Measurements from ENCODE around the gene TM4SF20. TPM values are rescaled to one million over a fixed set of nuclear protein-coding genes. Genes with fewer than 3 reads are reported as not detected.

The TM4SF20 gene
- total and polyA plus RNA-seq, 4 donors, result 0.09 TPM; not detected in 3

DNA sequence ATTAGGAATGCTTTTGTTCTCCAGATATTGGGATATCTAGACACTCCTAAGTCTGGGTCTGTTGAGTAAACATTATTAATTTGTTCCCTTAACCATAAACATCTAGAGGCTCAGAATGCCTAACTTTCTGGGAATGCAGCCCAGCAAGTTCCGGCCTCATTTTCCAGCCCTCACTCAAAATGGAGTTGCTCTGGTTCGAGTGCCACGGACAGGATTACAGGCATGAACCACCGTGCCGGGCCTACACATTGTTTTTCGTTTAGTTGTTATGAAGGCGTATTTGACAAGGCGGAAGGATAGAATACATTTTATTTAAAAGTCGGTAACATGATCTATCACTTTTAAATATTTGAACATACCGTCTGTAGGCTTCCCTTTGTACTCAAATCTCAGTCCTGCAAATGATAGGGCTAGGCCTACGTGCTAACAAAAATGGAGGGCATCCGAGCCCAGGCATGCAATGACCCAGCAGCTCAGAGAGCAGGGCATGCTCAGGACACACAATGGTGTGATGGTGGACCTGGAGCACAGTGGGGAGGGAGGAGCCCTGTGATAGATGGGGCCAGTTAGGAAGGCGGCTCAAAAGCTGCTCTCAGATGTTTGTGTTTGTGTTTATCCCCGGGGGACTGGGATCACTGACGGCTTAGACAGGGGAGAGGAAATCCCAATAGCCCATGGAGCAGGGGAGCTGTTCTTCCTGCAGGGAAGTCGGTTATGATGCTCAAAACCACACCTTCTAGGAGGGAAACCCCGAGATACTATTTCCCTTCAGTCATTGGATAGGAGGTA is 11.6 kb upstream of the TM4SF20 start:
- no peaks in the 10 kb centered on the region for H3K4me1 ChIP-seq (ENCODE audit: control insufficient read depth in 5 of 5, insufficient read depth in 5 of 5, low read length in 5 of 5)
- DNase-seq (no peak), ATAC-seq (ENCODE audit: insufficient read depth, low FRiP score) (no peak)
- TF ChIP-seq, protein P1, sequence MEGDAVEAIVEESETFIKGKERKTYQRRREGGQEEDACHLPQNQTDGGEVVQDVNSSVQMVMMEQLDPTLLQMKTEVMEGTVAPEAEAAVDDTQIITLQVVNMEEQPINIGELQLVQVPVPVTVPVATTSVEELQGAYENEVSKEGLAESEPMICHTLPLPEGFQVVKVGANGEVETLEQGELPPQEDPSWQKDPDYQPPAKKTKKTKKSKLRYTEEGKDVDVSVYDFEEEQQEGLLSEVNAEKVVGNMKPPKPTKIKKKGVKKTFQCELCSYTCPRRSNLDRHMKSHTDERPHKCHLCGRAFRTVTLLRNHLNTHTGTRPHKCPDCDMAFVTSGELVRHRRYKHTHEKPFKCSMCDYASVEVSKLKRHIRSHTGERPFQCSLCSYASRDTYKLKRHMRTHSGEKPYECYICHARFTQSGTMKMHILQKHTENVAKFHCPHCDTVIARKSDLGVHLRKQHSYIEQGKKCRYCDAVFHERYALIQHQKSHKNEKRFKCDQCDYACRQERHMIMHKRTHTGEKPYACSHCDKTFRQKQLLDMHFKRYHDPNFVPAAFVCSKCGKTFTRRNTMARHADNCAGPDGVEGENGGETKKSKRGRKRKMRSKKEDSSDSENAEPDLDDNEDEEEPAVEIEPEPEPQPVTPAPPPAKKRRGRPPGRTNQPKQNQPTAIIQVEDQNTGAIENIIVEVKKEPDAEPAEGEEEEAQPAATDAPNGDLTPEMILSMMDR (IDR thresholded peaks at IDR 0.05; ENCODE audit: control extremely low read depth, extremely low read depth), result no peak
- H3K9me3 ChIP-seq (ENCODE audit: control insufficient read depth in 4 of 4, insufficient read depth in 3 of 4, low read length in 3 of 4), result no peaks in the 10 kb centered on the region
- 86 to 88% methylated on average over 17 of the region's 17 CpGs for WGBS, 2 donors
- H3K27me3 ChIP-seq (ENCODE audit: control insufficient read depth in 3 of 3, insufficient read depth in 3 of 3, low read length in 2 of 3), result no peaks in the 10 kb centered on the region
- no peak overlapping the region for H3K27ac ChIP-seq (ENCODE audit: low read depth in 1 of 2, low read length in 1 of 2)
- no peak overlapping the region for H3K9ac ChIP-seq (ENCODE audit: insufficient read depth in 1 of 2, low read length in 2 of 2)
- H3K36me3 ChIP-seq (ENCODE audit: control insufficient read depth in 4 of 4, insufficient read depth in 4 of 4, low read length in 4 of 4), result no peaks in the 10 kb centered on the region
- no peak overlapping the region for H3K4me3 ChIP-seq

DNA sequence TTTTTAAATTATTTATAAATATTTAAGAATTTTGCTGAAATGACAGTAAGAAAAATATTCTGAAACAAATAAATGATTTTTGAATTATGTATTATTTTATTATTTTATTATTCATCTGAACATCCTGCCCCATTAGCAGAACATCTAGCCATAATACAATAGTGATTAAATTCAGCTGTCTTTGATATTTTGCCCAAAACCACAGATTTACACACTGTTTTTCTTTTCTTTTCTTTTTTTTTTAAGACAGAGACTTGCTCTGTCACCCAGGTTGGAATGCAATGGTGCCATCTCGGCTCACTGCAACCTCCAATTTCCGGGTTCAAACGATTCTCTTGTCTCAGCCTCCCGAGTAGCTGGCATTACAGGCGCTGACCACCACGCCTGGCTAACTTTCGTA is 10.6 kb upstream of the TM4SF20 start:
- no peak overlapping the region for H3K9ac ChIP-seq (ENCODE audit: insufficient read depth in 1 of 2, low read length in 2 of 2)
- no peak overlapping the region for H3K4me3 ChIP-seq
- DNase-seq (no peak), ATAC-seq (ENCODE audit: insufficient read depth, low FRiP score) (no peak)
- no peaks in the 10 kb centered on the region for H3K27me3 ChIP-seq (ENCODE audit: control insufficient read depth in 3 of 3, insufficient read depth in 3 of 3, low read length in 2 of 3)
- no peak overlapping the region for H3K27ac ChIP-seq (ENCODE audit: low read depth in 1 of 2, low read length in 1 of 2)
- no peaks in the 10 kb centered on the region for H3K9me3 ChIP-seq (ENCODE audit: control insufficient read depth in 4 of 4, insufficient read depth in 3 of 4, low read length in 3 of 4)
- no peaks in the 10 kb centered on the region for H3K4me1 ChIP-seq (ENCODE audit: control insufficient read depth in 5 of 5, insufficient read depth in 5 of 5, low read length in 5 of 5)
- WGBS, 2 donors, result 96 to 97% methylated on average over 7 of the region's 7 CpGs
- no peaks in the 10 kb centered on the region for H3K36me3 ChIP-seq (ENCODE audit: control insufficient read depth in 4 of 4, insufficient read depth in 4 of 4, low read length in 4 of 4)
- TF ChIP-seq, protein P1 (IDR thresholded peaks at IDR 0.05; ENCODE audit: control extremely low read depth, extremely low read depth), result no peak

DNA sequence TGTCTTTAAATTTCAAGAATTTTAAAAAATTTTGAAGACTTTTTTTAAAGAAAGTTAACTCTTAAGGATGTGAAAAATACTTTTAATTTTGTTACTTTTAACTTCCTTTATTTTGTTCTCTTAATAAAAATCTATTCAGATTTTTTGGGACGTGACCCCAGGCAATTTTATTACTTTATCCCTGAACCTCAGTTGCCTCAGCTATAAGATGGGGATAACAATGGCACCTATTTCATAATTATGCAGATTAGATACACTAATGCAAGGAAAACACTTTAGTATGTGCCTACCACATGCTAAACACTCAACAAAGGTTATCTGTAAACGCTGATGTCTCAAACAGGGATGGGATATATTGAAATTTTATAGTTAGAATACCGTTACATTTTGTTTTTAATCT is 10.1 kb upstream of the TM4SF20 start:
- no peak overlapping the region for H3K9ac ChIP-seq (ENCODE audit: insufficient read depth in 1 of 2, low read length in 2 of 2)
- DNase-seq (no peak), ATAC-seq (ENCODE audit: insufficient read depth, low FRiP score) (no peak)
- H3K27ac ChIP-seq (ENCODE audit: low read depth in 1 of 2, low read length in 1 of 2), result no peak overlapping the region
- H3K4me1 ChIP-seq (ENCODE audit: control insufficient read depth in 5 of 5, insufficient read depth in 5 of 5, low read length in 5 of 5), result no peaks in the 10 kb centered on the region
- H3K9me3 ChIP-seq (ENCODE audit: control insufficient read depth in 4 of 4, insufficient read depth in 3 of 4, low read length in 3 of 4), result no peaks in the 10 kb centered on the region
- TF ChIP-seq, protein P1 (IDR thresholded peaks at IDR 0.05; ENCODE audit: control extremely low read depth, extremely low read depth), result no peak
- 77 to 86% methylated on average over 3 of the region's 3 CpGs for WGBS, 2 donors
- H3K27me3 ChIP-seq (ENCODE audit: control insufficient read depth in 3 of 3, insufficient read depth in 3 of 3, low read length in 2 of 3), result no peaks in the 10 kb centered on the region
- no peaks in the 10 kb centered on the region for H3K36me3 ChIP-seq (ENCODE audit: control insufficient read depth in 4 of 4, insufficient read depth in 4 of 4, low read length in 4 of 4)
- no peak overlapping the region for H3K4me3 ChIP-seq

All from lung (tissue), 12 donors.